H1 (cell line): ENCODE results near the gene C22orf42. TPM values are rescaled to one million over a fixed set of nuclear protein-coding genes. Genes with fewer than 3 reads are reported as not detected.
"Not testable (repeated sequence)": the region's sequence is repeated elsewhere in the genome, so short reads cannot be mapped to it uniquely, and the experiment has no call there.

Experiments
- CTCF ChIA-PET: fragments of 300-600 bp; sonication (Branson Sonifier 250); formaldehyde crosslinking; loops from one replicate; lab custom pipeline; 2021; ENCODE audit not compliant: partially characterized antibody; lab: Charles Lee
- POLR2A ChIA-PET: fragments of 300-600 bp; sonication (Branson Sonifier 250); formaldehyde crosslinking; loops from one replicate; lab custom pipeline; 2021; ENCODE audit warnings: inconsistent platforms; ENCODE audit not compliant: partially characterized antibody; lab: Charles Lee
- DNase-seq, 2 experiments: peaks; one replicate each; pipeline versions ENCODE4 v3.0.0 to v3.0.0-alpha.2; 2010 to 2022; ENCODE audit warnings: low spot score in 2 of 2, low read depth in 1 of 2, mixed read lengths in 1 of 2
- FAIRE-seq: peaks from 2 replicates; lab custom pipeline; 2011; peaks lifted over from hg19 to GRCh38; lab: Jason Lieb, UNC
- H2AFZ ChIP-seq: 2 replicates; pipeline ENCODE4 v1.8.1; 2012; ENCODE audit warnings: low read length, inconsistent platforms
- H2AK5ac ChIP-seq: 2 replicates; pipeline ENCODE4 v1.6.1; 2013; ENCODE audit warnings: low read depth, low read length
- H2BK120ac ChIP-seq: replicated peaks from 2 replicates; pipeline ENCODE3; 2013; ENCODE audit warnings: low read depth, low read length, inconsistent platforms
- H2BK12ac ChIP-seq: 2 replicates; pipeline ENCODE4 v1.6.1; 2013; ENCODE audit warnings: low read depth, low read length
- H2BK15ac ChIP-seq: 2 replicates; pipeline ENCODE4 v1.6.1; 2013; ENCODE audit warnings: low read length
- H2BK20ac ChIP-seq: 2 replicates; pipeline ENCODE4 v1.6.1; 2013; ENCODE audit warnings: low read length
- H2BK5ac ChIP-seq: 2 replicates; pipeline ENCODE4 v1.6.1; 2013; ENCODE audit warnings: low read depth, low read length
- H3K14ac ChIP-seq: 2 replicates; pipeline ENCODE4 v1.6.1; 2013; ENCODE audit warnings: inconsistent platforms; ENCODE audit not compliant: insufficient read length
- H3K18ac ChIP-seq: 2 replicates; pipeline ENCODE4 v1.6.1; 2013; ENCODE audit warnings: low read length; ENCODE audit errors: extremely low read depth
- H3K23ac ChIP-seq: 2 replicates; pipeline ENCODE4 v1.6.1; 2013; ENCODE audit warnings: inconsistent platforms; ENCODE audit not compliant: insufficient read length
- H3K23me2 ChIP-seq: 2 replicates; pipeline ENCODE4 v1.6.1; 2013; ENCODE audit warnings: low read depth, low read length
- H3K27ac ChIP-seq: 2 replicates; pipeline ENCODE4 v1.6.1; 2011; ENCODE audit warnings: low read depth, low read length, inconsistent platforms
- H3K27me3 ChIP-seq, 4 experiments: replicated peaks in 1 of 4; 1 replicate in 1 of 4; 2 replicates in 3 of 4; pipeline versions ENCODE4 v1.6.1 to v1.8.1; 2011 to 2013; ENCODE audit warnings: low read length in 3 of 4, mild to moderate bottlenecking in 3 of 4, inconsistent platforms in 2 of 4, mixed read lengths in 2 of 4, moderate library complexity in 1 of 4; ENCODE audit not compliant: control insufficient read depth in 3 of 4, insufficient read depth in 3 of 4; ENCODE audit errors: extremely low read depth in 1 of 4
- H3K36me3 ChIP-seq, 4 experiments: 2 replicates each; pipeline versions ENCODE4 v1.6.1 to v1.8.1; 2011 to 2013; ENCODE audit warnings: mild to moderate bottlenecking in 4 of 4, low read length in 3 of 4, moderate library complexity in 2 of 4, control low read depth in 1 of 4, inconsistent platforms in 1 of 4; ENCODE audit not compliant: insufficient read depth in 4 of 4, control insufficient read depth in 2 of 4
- H3K4ac ChIP-seq: replicated peaks from 2 replicates; pipeline ENCODE3; 2013; ENCODE audit warnings: low read length, low read depth, mixed read lengths, inconsistent platforms; ENCODE audit not compliant: insufficient read length
- H3K4me1 ChIP-seq, 4 experiments: replicated peaks in 1 of 4; 1 replicate in 1 of 4; 2 replicates in 3 of 4; pipeline versions ENCODE4 v1.6.1 to v1.8.1; 2011 to 2013; ENCODE audit warnings: low read length in 3 of 4, inconsistent platforms in 2 of 4, mixed read lengths in 1 of 4; ENCODE audit not compliant: insufficient read depth in 4 of 4, control insufficient read depth in 3 of 4
- H3K4me2 ChIP-seq, 2 experiments: 2 replicates each; pipeline versions ENCODE4 v1.6.1 to v1.8.1; 2011 to 2013; ENCODE audit warnings: low read depth in 2 of 2, low read length in 2 of 2, control low read depth in 1 of 2, inconsistent platforms in 1 of 2, mild to moderate bottlenecking in 1 of 2; ENCODE audit not compliant: insufficient read depth in 1 of 2
- H3K4me3 ChIP-seq, 4 experiments: fragments of 200-600, 300-600 bp in 1 of 4; sonication (generic), shearing (Covaris generic), sonication (Bioruptor Twin) in 1 of 4; 2 replicates each; pipeline versions ENCODE4 v1.5.1 to v1.8.1; 2011 to 2016; ENCODE audit warnings: low read length in 4 of 4, low read depth in 3 of 4, control low read depth in 2 of 4, inconsistent platforms in 2 of 4, mild to moderate bottlenecking in 2 of 4, mixed read lengths in 1 of 4, moderate library complexity in 1 of 4; ENCODE audit not compliant: insufficient read depth in 2 of 4; ENCODE audit errors: extremely low read depth in 1 of 4
- H3K56ac ChIP-seq: replicated peaks from 2 replicates; pipeline ENCODE3; 2013; ENCODE audit warnings: low read depth, mild to moderate bottlenecking, mixed read lengths, low read length, inconsistent platforms; ENCODE audit not compliant: insufficient read length
- H3K79me1 ChIP-seq: 2 replicates; pipeline ENCODE4 v1.6.1; 2013; ENCODE audit warnings: low read depth, low read length, control low read depth
- H3K79me2 ChIP-seq, 2 experiments: 2 replicates each; pipeline versions ENCODE4 v1.6.1 to v1.8.1; 2012 to 2013; ENCODE audit warnings: low read length in 2 of 2, mild to moderate bottlenecking in 2 of 2, inconsistent platforms in 1 of 2; ENCODE audit not compliant: insufficient read depth in 2 of 2, control insufficient read depth in 1 of 2
- H3K9ac ChIP-seq, 4 experiments: replicated peaks in 1 of 4; 1 replicate in 1 of 4; 2 replicates in 3 of 4; pipeline versions ENCODE4 v1.6.1 to v1.8.1; 2011 to 2013; ENCODE audit warnings: low read depth in 3 of 4, low read length in 3 of 4, control low read depth in 2 of 4, mild to moderate bottlenecking in 2 of 4, moderate library complexity in 2 of 4, inconsistent platforms in 1 of 4; ENCODE audit errors: extremely low read depth in 1 of 4
- H3K9me3 ChIP-seq, 2 experiments: 2 replicates each; pipeline versions ENCODE4 v1.6.1 to v1.8.1; 2012 to 2013; ENCODE audit warnings: mild to moderate bottlenecking in 2 of 2, moderate library complexity in 2 of 2, control low read depth in 1 of 2, inconsistent platforms in 1 of 2, low read depth in 1 of 2, low read length in 1 of 2, mixed read lengths in 1 of 2; ENCODE audit not compliant: insufficient read depth in 2 of 2
- H4K20me1 ChIP-seq, 2 experiments: replicated peaks in 1 of 2; 2 replicates each; pipeline versions ENCODE3 to v1.8.1; 2011 to 2013; ENCODE audit warnings: inconsistent platforms in 2 of 2, low read length in 2 of 2, mild to moderate bottlenecking in 1 of 2; ENCODE audit not compliant: insufficient read depth in 2 of 2, control insufficient read depth in 1 of 2
- H4K5ac ChIP-seq: 2 replicates; pipeline ENCODE4 v1.6.1; 2013; ENCODE audit warnings: low read length, low read depth, mixed read lengths, inconsistent platforms; ENCODE audit not compliant: insufficient read length
- H4K8ac ChIP-seq: 2 replicates; pipeline ENCODE4 v1.8.0; 2013; ENCODE audit warnings: mild to moderate bottlenecking, moderate library complexity, low read length, inconsistent platforms; ENCODE audit not compliant: insufficient read depth; ENCODE audit errors: extremely low read depth
- H4K91ac ChIP-seq: replicated peaks from 2 replicates; pipeline ENCODE3; 2013; ENCODE audit warnings: low read length, mixed read lengths, inconsistent platforms; ENCODE audit not compliant: insufficient read length
- WGBS, 2 experiments: shearing (Covaris generic) in 1 of 2; methylation state at CpG; one replicate each; pipeline versions ENCODE4 v1.1.6 to v1.1.7; 2013 to 2015; ENCODE audit warnings: low lambda C conversion rate in 2 of 2, mixed read lengths in 2 of 2, inconsistent platforms in 1 of 2, low coverage in 1 of 2, missing lambda C conversion rate in 1 of 2; ENCODE audit not compliant: insufficient replicate concordance in 2 of 2, insufficient coverage in 1 of 2, insufficient read length in 1 of 2; ENCODE audit errors: extremely low coverage in 1 of 2, missing lambda C conversion rate in 1 of 2; 5-methylcytosine and 5-hydroxymethylcytosine counted together
- polyA plus RNA-seq, 7 experiments: library from polyadenylated mRNA; depleted of rRNA in 3 of 7; stranded (reverse) in 5 of 7; unstranded in 2 of 7; fragments of >200 nt in 5 of 7; fragments of 200-250 nt in 2 of 7; gene quantifications; 1 replicate in 5 of 7; 2 replicates in 1 of 7; 4 replicates in 1 of 7; pipeline versions ENCODE4 v1.2.1 to v1.2.3, GENCODE V29; 2011 to 2013; ENCODE audit warnings: missing spikeins in 2 of 7, mixed read lengths in 2 of 7
- total RNA-seq: library from RNA; stranded (reverse); fragmentation: NEBNext Ultra II Directional; extraction: Animal tissue kit (Norgen Biotek cat#: 25700); gene quantifications from 2 replicates; pipeline ENCODE4 v1.2.1, GENCODE V29; 2021

Gene C22orf42
- total and polyA plus RNA-seq, 2 of the 8 experiments (the other 6 are each of a cell fraction or from before 2014, with no cell fraction given) = 0.50 TPM; not detected in 1

DNA sequence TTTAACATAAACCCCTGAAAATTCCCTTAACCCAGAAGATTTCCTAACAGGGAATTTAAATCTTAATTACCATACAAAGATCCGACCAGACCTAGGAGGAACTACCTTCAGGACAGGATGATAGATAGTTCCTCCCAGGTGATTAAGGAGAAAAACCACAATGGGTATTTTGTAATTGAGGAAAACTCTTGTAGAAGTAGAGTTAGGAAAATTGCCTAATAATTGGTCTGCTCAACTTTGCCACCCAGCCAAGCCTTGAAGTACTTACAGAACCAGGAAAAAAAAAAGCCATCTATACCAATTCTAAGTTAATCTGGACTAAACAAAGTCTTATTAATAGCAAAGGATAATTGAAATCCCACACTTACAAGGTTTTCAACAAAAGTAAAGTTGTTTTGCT, 20.5 kb downstream of the C22orf42 start:
- H3K27ac ChIP-seq, FAIRE-seq, H2AK5ac ChIP-seq, H3K23me2 ChIP-seq, H3K36me3 ChIP-seq, H3K14ac ChIP-seq, H2BK20ac ChIP-seq, H4K91ac ChIP-seq, H4K5ac ChIP-seq, H3K4me3 ChIP-seq, H3K79me2 ChIP-seq, H3K9me3 ChIP-seq, H3K23ac ChIP-seq, H3K4me2 ChIP-seq, H3K18ac ChIP-seq, H2BK5ac ChIP-seq, H4K20me1 ChIP-seq, H2BK12ac ChIP-seq, H4K8ac ChIP-seq, H2BK120ac ChIP-seq, H3K4me1 ChIP-seq, H2BK15ac ChIP-seq, H3K27me3 ChIP-seq, H3K56ac ChIP-seq, CTCF ChIA-PET, DNase-seq, H3K4ac ChIP-seq, H2AFZ ChIP-seq, H3K9ac ChIP-seq, POLR2A ChIA-PET, H3K79me1 ChIP-seq: not testable (repeated sequence)
- 88% methylated on average over 1 of the region's 1 CpG; no CpG with 5 or more reads in 1 of the 2 experiments for WGBS, 2 experiments

GRCh38 chr22:32137731-32138324, 21.3 kb downstream of the C22orf42 start:
- 89% methylated on average over 16 of the region's 16 CpGs; no CpG with 5 or more reads in 1 of the 2 experiments for WGBS, 2 experiments

More at GRCh38 chr22:32137731-32138324, 21.3 kb downstream of the C22orf42 start:
- H3K4me1 ChIP-seq, H3K79me1 ChIP-seq, CTCF ChIA-PET, H4K91ac ChIP-seq, H3K23ac ChIP-seq, H4K5ac ChIP-seq, H3K9me3 ChIP-seq, H3K18ac ChIP-seq, H3K36me3 ChIP-seq, H2AK5ac ChIP-seq, H2BK12ac ChIP-seq, H3K56ac ChIP-seq, H3K9ac ChIP-seq, H3K27ac ChIP-seq, H3K4ac ChIP-seq, H2BK120ac ChIP-seq, H3K14ac ChIP-seq, H4K20me1 ChIP-seq, H4K8ac ChIP-seq, H2BK5ac ChIP-seq, H2BK20ac ChIP-seq, H3K4me2 ChIP-seq, H3K79me2 ChIP-seq, H3K4me3 ChIP-seq, H2AFZ ChIP-seq, H2BK15ac ChIP-seq, H3K23me2 ChIP-seq, H3K27me3 ChIP-seq, FAIRE-seq, DNase-seq, POLR2A ChIA-PET: not testable (repeated sequence)
